Measurements from ENCODE around the gene MAGI2.

MAGI2 gene

GRCh38 chr7:78167860-78168259, 1285.6 kb downstream of the MAGI2 start:
- FAIRE-seq (no peak), DNase-seq (ENCODE audit: insufficient read length, low spot score) (no peak)
- TF ChIP-seq POLR2AphosphoS5 (IDR thresholded peaks at IDR 0.05; ENCODE audit: low read depth, low read length) (no peak), POU2F2 (IDR thresholded peaks at IDR 0.05; ENCODE audit: low read depth, low read length) (no peak), POLR2A (IDR thresholded peaks at IDR 0.05; ENCODE audit: low read depth, low read length) (no peak), SPI1 (IDR thresholded peaks at IDR 0.05; ENCODE audit: low read depth, low read length) (no peak), TAF1 (IDR thresholded peaks at IDR 0.05; ENCODE audit: low read depth, low read length) (no peak), PAX5 (IDR thresholded peaks at IDR 0.05; ENCODE audit: insufficient read depth, low read length, severe bottlenecking) (no peak)

GRCh38 chr7:78165854-78166253, 1287.6 kb downstream of the MAGI2 start:
- DNase-seq (ENCODE audit: insufficient read length, low spot score) (no peak), FAIRE-seq (no peak)
- TF ChIP-seq SPI1 (IDR thresholded peaks at IDR 0.05; ENCODE audit: low read depth, low read length) = no peak
- TF ChIP-seq PAX5 (IDR thresholded peaks at IDR 0.05; ENCODE audit: insufficient read depth, low read length, severe bottlenecking) = no peak
- no peak for TF ChIP-seq POLR2AphosphoS5 (IDR thresholded peaks at IDR 0.05; ENCODE audit: low read depth, low read length)
- no peak for TF ChIP-seq POLR2A (IDR thresholded peaks at IDR 0.05; ENCODE audit: low read depth, low read length)
- no peak for TF ChIP-seq POU2F2 (IDR thresholded peaks at IDR 0.05; ENCODE audit: low read depth, low read length)
- TF ChIP-seq TAF1 (IDR thresholded peaks at IDR 0.05; ENCODE audit: low read depth, low read length) = no peak

GRCh38 chr7:78165454-78165853, 1288.0 kb downstream of the MAGI2 start:
- DNase-seq (ENCODE audit: insufficient read length, low spot score) (no peak), FAIRE-seq (no peak)
- TF ChIP-seq TAF1 (IDR thresholded peaks at IDR 0.05; ENCODE audit: low read depth, low read length) (no peak), SPI1 (IDR thresholded peaks at IDR 0.05; ENCODE audit: low read depth, low read length) (no peak), PAX5 (IDR thresholded peaks at IDR 0.05; ENCODE audit: insufficient read depth, low read length, severe bottlenecking) (no peak)

- TF ChIP-seq SPI1 (IDR thresholded peaks at IDR 0.05; ENCODE audit: low read depth, low read length) = no peak
- TF ChIP-seq POU2F2 (IDR thresholded peaks at IDR 0.05; ENCODE audit: low read depth, low read length) = no peak
- no peak for TF ChIP-seq TAF1 (IDR thresholded peaks at IDR 0.05; ENCODE audit: low read depth, low read length)
- no peak for TF ChIP-seq POLR2A (IDR thresholded peaks at IDR 0.05; ENCODE audit: low read depth, low read length)
- no peak for TF ChIP-seq PAX5 (IDR thresholded peaks at IDR 0.05; ENCODE audit: insufficient read depth, low read length, severe bottlenecking)
- no peak for TF ChIP-seq POLR2AphosphoS5 (IDR thresholded peaks at IDR 0.05; ENCODE audit: low read depth, low read length)
- DNase-seq (ENCODE audit: insufficient read length, low spot score) = no peak
- no peak for FAIRE-seq
Measured at GRCh38 chr7:78164459-78164858, 1289.0 kb downstream of the MAGI2 start.

GRCh38 chr7:78161781-78162180, 1291.7 kb downstream of the MAGI2 start:
- TF ChIP-seq PAX5 (IDR thresholded peaks at IDR 0.05; ENCODE audit: insufficient read depth, low read length, severe bottlenecking) (no peak), POU2F2 (IDR thresholded peaks at IDR 0.05; ENCODE audit: low read depth, low read length) (no peak), TAF1 (IDR thresholded peaks at IDR 0.05; ENCODE audit: low read depth, low read length) (no peak), POLR2A (IDR thresholded peaks at IDR 0.05; ENCODE audit: low read depth, low read length) (no peak), SPI1 (IDR thresholded peaks at IDR 0.05; ENCODE audit: low read depth, low read length) (no peak), POLR2AphosphoS5 (IDR thresholded peaks at IDR 0.05; ENCODE audit: low read depth, low read length) (no peak)
- DNase-seq (ENCODE audit: insufficient read length, low spot score) (no peak), FAIRE-seq (no peak)

- DNase-seq (ENCODE audit: insufficient read length, low spot score) (no peak), FAIRE-seq (no peak)
- TF ChIP-seq TAF1 (IDR thresholded peaks at IDR 0.05; ENCODE audit: low read depth, low read length) = no peak
- no peak for TF ChIP-seq POLR2A (IDR thresholded peaks at IDR 0.05; ENCODE audit: low read depth, low read length)
- no peak for TF ChIP-seq PAX5 (IDR thresholded peaks at IDR 0.05; ENCODE audit: insufficient read depth, low read length, severe bottlenecking)
- TF ChIP-seq POU2F2 (IDR thresholded peaks at IDR 0.05; ENCODE audit: low read depth, low read length) = no peak
- no peak for TF ChIP-seq POLR2AphosphoS5 (IDR thresholded peaks at IDR 0.05; ENCODE audit: low read depth, low read length)
- no peak for TF ChIP-seq SPI1 (IDR thresholded peaks at IDR 0.05; ENCODE audit: low read depth, low read length)
Measured at GRCh38 chr7:78159545-78159944, 1293.9 kb downstream of the MAGI2 start.

- no peak for TF ChIP-seq PAX5 (IDR thresholded peaks at IDR 0.05; ENCODE audit: insufficient read depth, low read length, severe bottlenecking)
- DNase-seq (ENCODE audit: insufficient read length, low spot score) (no peak), FAIRE-seq (no peak)
Measured at GRCh38 chr7:78153285-78153684, 1300.2 kb downstream of the MAGI2 start.

GRCh38 chr7:78151229-78151628, 1302.2 kb downstream of the MAGI2 start:
- FAIRE-seq (no peak), DNase-seq (ENCODE audit: insufficient read length, low spot score) (no peak)
- TF ChIP-seq TAF1 (IDR thresholded peaks at IDR 0.05; ENCODE audit: low read depth, low read length) (no peak), POU2F2 (IDR thresholded peaks at IDR 0.05; ENCODE audit: low read depth, low read length) (no peak), POLR2AphosphoS5 (IDR thresholded peaks at IDR 0.05; ENCODE audit: low read depth, low read length) (no peak), SPI1 (IDR thresholded peaks at IDR 0.05; ENCODE audit: low read depth, low read length) (no peak), PAX5 (IDR thresholded peaks at IDR 0.05; ENCODE audit: insufficient read depth, low read length, severe bottlenecking) (no peak), POLR2A (IDR thresholded peaks at IDR 0.05; ENCODE audit: low read depth, low read length) (no peak)

- TF ChIP-seq PAX5 (IDR thresholded peaks at IDR 0.05; ENCODE audit: insufficient read depth, low read length, severe bottlenecking) (no peak), POLR2AphosphoS5 (IDR thresholded peaks at IDR 0.05; ENCODE audit: low read depth, low read length) (no peak), SPI1 (IDR thresholded peaks at IDR 0.05; ENCODE audit: low read depth, low read length) (no peak), POLR2A (IDR thresholded peaks at IDR 0.05; ENCODE audit: low read depth, low read length) (no peak), POU2F2 (IDR thresholded peaks at IDR 0.05; ENCODE audit: low read depth, low read length) (no peak), TAF1 (IDR thresholded peaks at IDR 0.05; ENCODE audit: low read depth, low read length) (no peak)
- no peak for FAIRE-seq
- DNase-seq (ENCODE audit: insufficient read length, low spot score) = no peak
Measured at GRCh38 chr7:78149787-78150186, 1303.7 kb downstream of the MAGI2 start.

GRCh38 chr7:78148166-78148894, 1305.1 kb downstream of the MAGI2 start:
- no peak for TF ChIP-seq POLR2A (IDR thresholded peaks at IDR 0.05; ENCODE audit: low read depth, low read length)
- no peak for TF ChIP-seq TAF1 (IDR thresholded peaks at IDR 0.05; ENCODE audit: low read depth, low read length)
- no peak for TF ChIP-seq SPI1 (IDR thresholded peaks at IDR 0.05; ENCODE audit: low read depth, low read length)
- TF ChIP-seq POLR2AphosphoS5 (IDR thresholded peaks at IDR 0.05; ENCODE audit: low read depth, low read length) = no peak
- no peak for TF ChIP-seq PAX5 (IDR thresholded peaks at IDR 0.05; ENCODE audit: insufficient read depth, low read length, severe bottlenecking)
- no peak for TF ChIP-seq POU2F2 (IDR thresholded peaks at IDR 0.05; ENCODE audit: low read depth, low read length)
- FAIRE-seq (no peak), DNase-seq (ENCODE audit: insufficient read length, low spot score) (no peak)

Measured in GM12891 (cell line).